ENCODE measurements around the gene TMEM232.

TMEM232 gene

DNA sequence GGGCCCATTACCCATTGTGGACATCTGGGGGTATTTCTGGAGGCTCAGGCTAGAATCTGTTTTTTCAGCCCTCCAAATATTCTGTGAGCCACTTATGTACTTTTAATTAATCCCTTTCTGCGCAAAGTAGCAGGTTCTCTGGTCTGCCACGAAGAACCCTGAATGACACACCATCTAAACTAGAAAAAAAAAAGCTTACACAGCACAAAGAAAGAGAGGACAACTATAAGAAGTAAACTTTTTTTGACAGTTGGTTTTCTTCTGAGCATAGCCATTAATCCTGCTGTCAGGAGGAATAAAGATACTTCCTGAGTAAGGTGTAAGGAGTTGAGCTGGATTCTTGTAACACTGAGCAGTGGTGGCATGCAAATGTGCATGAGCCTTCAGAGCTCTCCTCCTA is 327.5 kb downstream of the TMEM232 start:
- Histone ChIP-seq H3K4me1 (no peaks in the 10 kb centered on the region), H3K9me3 (no peaks in the 10 kb centered on the region), H3K36me3 (no peaks in the 10 kb centered on the region), H3K27ac (no peak overlapping the region), H3K27me3 (no peaks in the 10 kb centered on the region), H3K4me3 (no peak overlapping the region)
- TF ChIP-seq, protein P1, sequence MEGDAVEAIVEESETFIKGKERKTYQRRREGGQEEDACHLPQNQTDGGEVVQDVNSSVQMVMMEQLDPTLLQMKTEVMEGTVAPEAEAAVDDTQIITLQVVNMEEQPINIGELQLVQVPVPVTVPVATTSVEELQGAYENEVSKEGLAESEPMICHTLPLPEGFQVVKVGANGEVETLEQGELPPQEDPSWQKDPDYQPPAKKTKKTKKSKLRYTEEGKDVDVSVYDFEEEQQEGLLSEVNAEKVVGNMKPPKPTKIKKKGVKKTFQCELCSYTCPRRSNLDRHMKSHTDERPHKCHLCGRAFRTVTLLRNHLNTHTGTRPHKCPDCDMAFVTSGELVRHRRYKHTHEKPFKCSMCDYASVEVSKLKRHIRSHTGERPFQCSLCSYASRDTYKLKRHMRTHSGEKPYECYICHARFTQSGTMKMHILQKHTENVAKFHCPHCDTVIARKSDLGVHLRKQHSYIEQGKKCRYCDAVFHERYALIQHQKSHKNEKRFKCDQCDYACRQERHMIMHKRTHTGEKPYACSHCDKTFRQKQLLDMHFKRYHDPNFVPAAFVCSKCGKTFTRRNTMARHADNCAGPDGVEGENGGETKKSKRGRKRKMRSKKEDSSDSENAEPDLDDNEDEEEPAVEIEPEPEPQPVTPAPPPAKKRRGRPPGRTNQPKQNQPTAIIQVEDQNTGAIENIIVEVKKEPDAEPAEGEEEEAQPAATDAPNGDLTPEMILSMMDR (IDR thresholded peaks at IDR 0.05), result no peak
- no peak for DNase-seq
- intact Hi-C loops (cut with DNase I; ENCODE audit: low total_unique reads), result no loop called here

DNA sequence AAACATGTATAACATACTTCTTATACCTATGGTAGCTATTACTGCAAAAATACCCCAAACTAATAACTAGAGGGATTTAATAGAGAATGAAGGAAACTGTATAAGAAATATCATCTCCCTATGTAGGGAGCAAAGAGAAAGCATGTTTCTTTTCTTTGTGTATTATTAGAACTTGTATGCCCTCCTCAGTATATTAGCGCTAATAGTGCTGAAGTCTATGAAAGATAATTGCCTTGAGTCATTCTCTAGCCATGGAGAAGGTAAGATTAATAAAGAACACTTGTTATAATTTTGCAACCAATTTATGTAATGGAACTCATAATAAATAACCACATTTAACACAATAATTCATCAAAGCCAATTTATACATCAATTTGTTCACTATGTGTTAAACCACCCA is 329.2 kb downstream of the TMEM232 start:
- no peak overlapping the region for H3K4me3 ChIP-seq

DNA sequence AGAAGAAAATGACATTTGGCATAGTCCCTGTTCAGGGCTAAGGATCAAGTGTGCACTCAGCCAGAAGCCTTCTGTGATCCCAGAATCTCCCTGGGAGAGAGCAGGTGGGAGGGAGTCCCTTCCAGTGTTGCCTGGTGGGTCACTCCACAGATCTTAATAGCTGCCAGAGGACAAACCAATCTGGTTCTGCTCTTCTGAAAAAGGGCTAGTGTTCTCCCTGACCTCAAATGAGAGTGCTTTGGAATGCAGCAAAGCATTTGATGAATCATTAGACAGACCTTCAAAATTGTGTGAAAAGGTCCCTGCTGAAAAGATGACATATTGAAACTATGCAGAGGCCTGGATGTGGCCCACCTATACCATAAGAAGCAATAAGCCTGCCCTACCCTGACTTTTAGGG is 339.7 kb downstream of the TMEM232 start:
- no peak for DNase-seq
- H3K4me3 ChIP-seq, result no peak overlapping the region
- intact Hi-C loops (cut with DNase I; ENCODE audit: low total_unique reads), result no loop called here
- peaks cover 0 to 13% (median 0%) of the 10 kb centered on the region in 4 donors for H3K4me1 ChIP-seq
- TF ChIP-seq, protein P1 (IDR thresholded peaks at IDR 0.05), result no peak
- H3K36me3 ChIP-seq, result no peaks in the 10 kb centered on the region
- no peaks in the 10 kb centered on the region for H3K9me3 ChIP-seq
- H3K27ac ChIP-seq, result no peak overlapping the region
- no peaks in the 10 kb centered on the region for H3K27me3 ChIP-seq

More for the DNA sequence above, 329.2 kb downstream of the TMEM232 start:
- no peaks in the 10 kb centered on the region for H3K27me3 ChIP-seq
- no peaks in the 10 kb centered on the region for H3K9me3 ChIP-seq
- H3K27ac ChIP-seq, result no peak overlapping the region
- intact Hi-C loops (cut with DNase I; ENCODE audit: low total_unique reads), result no loop called here
- no peaks in the 10 kb centered on the region for H3K36me3 ChIP-seq
- H3K4me1 ChIP-seq, result no peaks in the 10 kb centered on the region
- no peak for DNase-seq
- TF ChIP-seq, protein P1 (IDR thresholded peaks at IDR 0.05), result no peak

DNA sequence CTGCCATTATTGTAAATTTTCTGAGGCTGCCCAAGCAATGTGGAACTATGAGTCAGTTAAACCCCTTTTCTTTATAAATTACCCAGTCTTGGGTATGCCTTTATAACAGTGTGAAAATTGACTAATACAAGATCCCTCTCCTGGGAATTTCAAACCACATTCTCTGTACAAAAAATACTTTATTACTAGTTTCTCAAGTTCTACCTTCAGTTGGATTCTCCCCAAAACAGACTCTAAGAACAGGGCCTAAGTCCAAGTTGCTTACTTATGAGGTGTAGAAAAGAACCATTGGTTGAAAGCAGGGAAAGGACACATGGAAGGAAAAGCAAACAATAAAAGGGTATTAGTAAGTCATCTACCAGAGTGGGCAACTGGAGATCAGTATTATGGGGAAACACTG is 343.2 kb downstream of the TMEM232 start:
- Histone ChIP-seq H3K36me3 (no peaks in the 10 kb centered on the region), H3K27ac (no peak overlapping the region), H3K9me3 (no peaks in the 10 kb centered on the region), H3K4me1 (peaks cover 0 to 13% (median 0%) of the 10 kb centered on the region in 4 donors), H3K4me3 (no peak overlapping the region), H3K27me3 (no peaks in the 10 kb centered on the region)
- intact Hi-C loops (cut with DNase I; ENCODE audit: low total_unique reads), result no loop called here
- TF ChIP-seq, protein P1 (IDR thresholded peaks at IDR 0.05), result no peak
- no peak for DNase-seq

DNA sequence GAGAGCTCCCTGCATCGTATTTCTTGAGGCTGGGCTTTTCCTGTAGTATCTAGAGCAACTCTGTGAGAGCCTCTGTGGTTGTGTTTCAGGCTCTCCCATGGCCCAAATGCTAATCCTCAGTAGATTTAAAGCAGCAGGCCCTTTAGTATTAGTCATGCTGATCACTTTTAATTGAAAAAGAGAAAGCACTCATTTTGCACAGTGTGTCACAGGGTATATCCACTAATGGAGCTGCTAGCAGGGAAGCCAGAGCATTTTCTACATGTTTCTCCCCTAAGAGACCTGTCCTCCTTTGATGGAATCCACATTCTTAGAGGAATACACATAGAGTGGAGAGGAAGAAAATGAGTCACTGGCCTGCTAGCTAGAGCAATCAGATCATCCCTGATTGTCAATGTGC is 348.5 kb downstream of the TMEM232 start:
- Histone ChIP-seq H3K27ac (no peak overlapping the region), H3K4me1 (no peaks in the 10 kb centered on the region), H3K27me3 (no peaks in the 10 kb centered on the region), H3K4me3 (no peak overlapping the region), H3K36me3 (no peaks in the 10 kb centered on the region), H3K9me3 (no peaks in the 10 kb centered on the region)
- DNase-seq, result no peak
- intact Hi-C loops (cut with DNase I; ENCODE audit: low total_unique reads), result no loop called here
- TF ChIP-seq, protein P1 (IDR thresholded peaks at IDR 0.05), result no peak

DNA sequence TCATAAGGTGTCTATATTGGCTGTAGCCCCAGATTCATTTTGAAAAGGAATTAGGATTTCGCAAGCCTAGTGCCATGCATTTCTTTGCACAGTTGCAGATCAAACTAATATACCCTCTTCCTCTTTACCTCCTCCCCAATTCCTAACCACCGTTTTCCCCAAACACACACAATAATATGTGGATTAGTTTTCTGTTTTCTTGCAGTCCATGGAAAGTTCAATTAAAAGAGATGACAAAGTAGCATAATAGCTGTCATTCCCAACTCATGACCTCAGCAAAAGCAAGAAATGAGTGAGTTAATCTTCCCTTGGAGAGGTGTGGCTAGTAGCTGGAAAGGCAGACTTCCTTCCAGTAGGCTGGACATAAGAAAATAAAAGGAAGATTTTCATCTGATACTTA is 349.1 kb downstream of the TMEM232 start:
- Histone ChIP-seq H3K4me3 (no peak overlapping the region), H3K27ac (no peak overlapping the region), H3K36me3 (no peaks in the 10 kb centered on the region), H3K27me3 (no peaks in the 10 kb centered on the region), H3K4me1 (no peaks in the 10 kb centered on the region), H3K9me3 (no peaks in the 10 kb centered on the region)
- DNase-seq, result no peak
- TF ChIP-seq, protein P1 (IDR thresholded peaks at IDR 0.05), result no peak
- intact Hi-C loops (cut with DNase I; ENCODE audit: low total_unique reads), result no loop called here
